ENCODE data around the gene TSPAN11. TPM values are rescaled to one million over a fixed set of nuclear protein-coding genes. Genes with fewer than 3 reads are reported as not detected.

TSPAN11 gene
- total and polyA plus RNA-seq, 2 donors (not counting 3 experiments of a cell fraction or from before 2014, with no cell fraction given): 2.1 to 3.9 TPM

- Histone ChIP-seq H3K27me3 (ENCODE audit: control insufficient read depth in 2 of 2, insufficient read depth in 2 of 2, low read length in 2 of 2) (peaks cover 5% of the 10 kb centered on the region in 2 experiments), H3K9ac (replicated peaks; ENCODE audit: extremely low read depth, insufficient read depth, low read length) (no peak overlapping the region), H3K79me2 (ENCODE audit: control insufficient read depth, insufficient read depth, low read length) (no peaks in the 10 kb centered on the region), H3K9me1 (replicated peaks; ENCODE audit: control insufficient read depth, extremely low read depth, insufficient read depth, low read length) (no peaks in the 10 kb centered on the region), H3K27ac (ENCODE audit: insufficient read depth, low read depth, low read length) (no peak overlapping the region), H3K4me3 (replicated peaks in 1 of 3; ENCODE audit: insufficient read depth in 1 of 3, low read depth in 1 of 3, low read length in 3 of 3) (no peak overlapping the region), H3K4me2 (ENCODE audit: insufficient read depth, low read length) (no peak overlapping the region), H2AFZ (ENCODE audit: low read depth, low read length) (no peak overlapping the region), H4K20me1 (replicated peaks; ENCODE audit: control insufficient read depth, extremely low read depth, insufficient read depth, low read length) (no peaks in the 10 kb centered on the region), H3K4me1 (ENCODE audit: control insufficient read depth, extremely low read depth, insufficient read depth, low read length) (no peaks in the 10 kb centered on the region), H3K9me3 (replicated peaks; ENCODE audit: control insufficient read depth, insufficient read depth, low read length) (no peaks in the 10 kb centered on the region), H3K36me3 (ENCODE audit: control insufficient read depth in 2 of 2, extremely low read depth in 1 of 2, insufficient read depth in 2 of 2, low read length in 2 of 2) (no peaks in the 10 kb centered on the region)
- FAIRE-seq: no peak
- intact Hi-C loops (cut with micrococcal nuclease) (no loop called here), dilution Hi-C loops (cut with MboI; ENCODE audit: extremely low pct_ligation_motif_present, low sequenced_read_pairs) (no loop called here)
- POLR2A ChIA-PET: no interaction called here
- BruUV-seq (replicated peaks): no TSS peak
- TF ChIP-seq GATA2 (IDR thresholded peaks at IDR 0.05; ENCODE audit: insufficient read depth, insufficient read length, low read depth, low read length): no peak
- TF ChIP-seq CTCF (IDR thresholded peaks at IDR 0.05; ENCODE audit: extremely low read depth in 1 of 2, insufficient read depth in 1 of 2, low read depth in 1 of 2, low read length in 2 of 2): peak in 1 of 2 donors; percentile 25
- CTCF ChIA-PET: interaction anchor here (0.6 to 1.0 kb wide), 3 partner anchors 20 to 118 kb away, joined by 4 read pairs; no protein-coding TSS in a partner anchor
- DNase-seq (ENCODE audit: low read depth, low spot score): peak; percentile 11
Measured at GRCh38 chr12:30965613-30965985, 39.1 kb downstream of the TSPAN11 start.

- POLR2A ChIA-PET: no interaction called here
- dilution Hi-C loops (cut with MboI; ENCODE audit: extremely low pct_ligation_motif_present, low sequenced_read_pairs): no loop called here
- BruUV-seq (replicated peaks): no TSS peak
Measured at GRCh38 chr12:30967026-30967425, 40.5 kb downstream of the TSPAN11 start.

More at GRCh38 chr12:30967026-30967425, 40.5 kb downstream of the TSPAN11 start:
- DNase-seq (ENCODE audit: low read depth, low spot score): no peak
- CTCF ChIA-PET: interaction anchor here (1.0 kb wide), 1 partner anchor 25 kb away, joined by 3 read pairs; no protein-coding TSS in a partner anchor
- no peak for TF ChIP-seq EZH2 (IDR thresholded peaks at IDR 0.05; ENCODE audit: borderline replicate concordance, low read depth, low read length, severe bottlenecking)
- TF ChIP-seq JUN (IDR thresholded peaks at IDR 0.05; ENCODE audit: borderline replicate concordance, insufficient read depth, insufficient read length, low read depth): no peak
- no peak for TF ChIP-seq MAX (IDR thresholded peaks at IDR 0.05; ENCODE audit: insufficient read depth, insufficient read length)
- TF ChIP-seq POLR2A (IDR thresholded peaks at IDR 0.05; ENCODE audit: low read depth, low read length): no peak
- TF ChIP-seq FOS (IDR thresholded peaks at IDR 0.05; ENCODE audit: borderline replicate concordance, insufficient read depth, low read length): no peak
- TF ChIP-seq POLR2AphosphoS5 (IDR thresholded peaks at IDR 0.05; ENCODE audit: insufficient read depth, low read depth, low read length): no peak
- TF ChIP-seq CTCF (IDR thresholded peaks at IDR 0.05; ENCODE audit: extremely low read depth in 1 of 2, insufficient read depth in 1 of 2, low read depth in 1 of 2, low read length in 2 of 2): no peak
- no peak for TF ChIP-seq MYC (IDR thresholded peaks at IDR 0.05; ENCODE audit: low read depth, low read length)
- no peak for TF ChIP-seq GATA2 (IDR thresholded peaks at IDR 0.05; ENCODE audit: insufficient read depth, insufficient read length, low read depth, low read length)
- Histone ChIP-seq H3K9me3 (replicated peaks; ENCODE audit: control insufficient read depth, insufficient read depth, low read length) (no peaks in the 10 kb centered on the region), H3K9me1 (replicated peaks; ENCODE audit: control insufficient read depth, extremely low read depth, insufficient read depth, low read length) (no peaks in the 10 kb centered on the region), H3K27ac (ENCODE audit: insufficient read depth, low read depth, low read length) (no peak overlapping the region), H4K20me1 (replicated peaks; ENCODE audit: control insufficient read depth, extremely low read depth, insufficient read depth, low read length) (no peaks in the 10 kb centered on the region), H2AFZ (ENCODE audit: low read depth, low read length) (no peak overlapping the region), H3K79me2 (ENCODE audit: control insufficient read depth, insufficient read depth, low read length) (no peaks in the 10 kb centered on the region), H3K4me1 (ENCODE audit: control insufficient read depth, extremely low read depth, insufficient read depth, low read length) (no peaks in the 10 kb centered on the region), H3K9ac (replicated peaks; ENCODE audit: extremely low read depth, insufficient read depth, low read length) (no peak overlapping the region), H3K4me3 (replicated peaks in 1 of 3; ENCODE audit: insufficient read depth in 1 of 3, low read depth in 1 of 3, low read length in 3 of 3) (no peak overlapping the region), H3K36me3 (ENCODE audit: control insufficient read depth in 2 of 2, extremely low read depth in 1 of 2, insufficient read depth in 2 of 2, low read length in 2 of 2) (no peaks in the 10 kb centered on the region), H3K4me2 (ENCODE audit: insufficient read depth, low read length) (no peak overlapping the region), H3K27me3 (ENCODE audit: control insufficient read depth in 2 of 2, insufficient read depth in 2 of 2, low read length in 2 of 2) (peaks cover 5 to 7% of the 10 kb centered on the region in 2 experiments)
- FAIRE-seq: no peak
- intact Hi-C loops (cut with micrococcal nuclease): no loop called here
